Measurements from ENCODE around the gene LIX1L. TPM values are rescaled to one million over a fixed set of nuclear protein-coding genes. Genes with fewer than 3 reads are reported as not detected.

Gene LIX1L
- total and polyA plus RNA-seq, 2 of the 13 experiments (the other 11 are each of a cell fraction or from before 2014, with no cell fraction given): 8.1 to 24.9 TPM

DNA sequence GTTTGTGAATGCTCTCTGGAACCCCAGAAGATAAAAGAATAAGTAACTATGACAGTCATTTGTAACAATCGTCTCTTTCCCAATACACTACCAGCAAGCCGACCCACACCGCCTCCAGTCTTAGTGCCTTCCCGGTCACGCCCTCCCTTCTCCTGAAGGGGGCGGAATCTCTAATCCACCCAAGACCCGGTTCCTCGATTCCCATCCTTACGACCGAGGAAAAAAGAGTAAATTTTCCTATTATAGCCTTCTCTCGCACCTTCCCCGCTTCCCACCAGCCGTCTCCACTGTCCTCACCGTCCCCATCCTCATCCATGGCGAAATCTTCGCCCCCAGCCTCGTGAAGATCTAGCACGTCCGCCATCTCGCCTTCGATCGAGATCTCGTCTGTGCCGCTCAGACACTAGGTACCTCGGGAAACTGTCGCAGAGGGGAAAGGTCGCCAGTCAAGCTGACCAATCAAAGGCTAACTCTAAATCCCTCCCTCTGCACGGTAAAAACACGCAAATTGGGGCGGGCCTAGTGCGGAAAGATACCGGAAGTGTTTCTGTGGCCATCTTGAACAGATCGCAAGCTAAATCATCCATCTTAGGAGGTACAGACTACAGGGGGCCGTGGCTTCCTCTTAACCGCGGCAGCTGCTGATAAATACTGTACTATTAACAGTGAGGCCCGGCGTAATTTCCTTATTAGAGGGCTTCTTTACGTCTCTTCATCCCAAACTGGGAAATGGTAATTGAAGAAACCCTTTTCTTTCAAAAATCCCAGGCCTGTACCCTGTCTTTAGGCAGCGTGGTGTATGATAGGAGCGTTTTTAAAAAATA is 30.5 kb downstream of the LIX1L start, which contains the start of gene RBM8A (continued):
- TF ChIP-seq ZIK1 (CRISPR knock-in tag; IDR thresholded peaks at IDR 0.05; ENCODE audit: borderline replicate concordance, low read depth): 0 out of 2 replicates have a peak, but pooled peaks have one; percentile 31
- TF ChIP-seq ZNF296 (CRISPR knock-in tag; conservative IDR thresholded peaks at IDR 0.05): no peak
- no peak for TF ChIP-seq GFI1 (CRISPR knock-in tag; IDR thresholded peaks at IDR 0.05; ENCODE audit: borderline replicate concordance)
- 0 out of 2 replicates have a peak, but pooled peaks have one; percentile 64 for TF ChIP-seq NFRKB (IDR thresholded peaks at IDR 0.05)
- peak; percentile 33; the same call in 1 of the 2 replicates for TF ChIP-seq NR2F2 (IDR thresholded peaks at IDR 0.05; ENCODE audit: borderline replicate concordance, low read depth)
- TF ChIP-seq RFX5 (IDR thresholded peaks at IDR 0.05; ENCODE audit: low read depth, low read length): no peak
- TF ChIP-seq ELF1 (CRISPR knock-in tag; IDR thresholded peaks at IDR 0.05): peak; percentile 91
- TF ChIP-seq, protein P1, sequence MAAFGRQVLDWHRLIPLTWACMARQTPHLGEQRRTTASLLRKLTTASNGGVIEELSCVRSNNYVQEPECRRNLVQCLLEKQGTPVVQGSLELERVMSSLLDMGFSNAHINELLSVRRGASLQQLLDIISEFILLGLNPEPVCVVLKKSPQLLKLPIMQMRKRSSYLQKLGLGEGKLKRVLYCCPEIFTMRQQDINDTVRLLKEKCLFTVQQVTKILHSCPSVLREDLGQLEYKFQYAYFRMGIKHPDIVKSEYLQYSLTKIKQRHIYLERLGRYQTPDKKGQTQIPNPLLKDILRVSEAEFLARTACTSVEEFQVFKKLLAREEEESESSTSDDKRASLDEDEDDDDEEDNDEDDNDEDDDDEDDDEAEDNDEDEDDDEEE (CRISPR knock-in tag; IDR thresholded peaks at IDR 0.05): no peak
- no peak for TF ChIP-seq WIZ (CRISPR knock-in tag; IDR thresholded peaks at IDR 0.05)
- no peak for TF ChIP-seq ZSCAN12 (CRISPR knock-in tag; IDR thresholded peaks at IDR 0.05)
- peak; percentile 62; the same call in 1 of the 2 replicates for TF ChIP-seq MIXL1 (CRISPR knock-in tag; IDR thresholded peaks at IDR 0.05)
- no peak for TF ChIP-seq ZFP36L2 (CRISPR knock-in tag; IDR thresholded peaks at IDR 0.05)
- TF ChIP-seq, protein P2, sequence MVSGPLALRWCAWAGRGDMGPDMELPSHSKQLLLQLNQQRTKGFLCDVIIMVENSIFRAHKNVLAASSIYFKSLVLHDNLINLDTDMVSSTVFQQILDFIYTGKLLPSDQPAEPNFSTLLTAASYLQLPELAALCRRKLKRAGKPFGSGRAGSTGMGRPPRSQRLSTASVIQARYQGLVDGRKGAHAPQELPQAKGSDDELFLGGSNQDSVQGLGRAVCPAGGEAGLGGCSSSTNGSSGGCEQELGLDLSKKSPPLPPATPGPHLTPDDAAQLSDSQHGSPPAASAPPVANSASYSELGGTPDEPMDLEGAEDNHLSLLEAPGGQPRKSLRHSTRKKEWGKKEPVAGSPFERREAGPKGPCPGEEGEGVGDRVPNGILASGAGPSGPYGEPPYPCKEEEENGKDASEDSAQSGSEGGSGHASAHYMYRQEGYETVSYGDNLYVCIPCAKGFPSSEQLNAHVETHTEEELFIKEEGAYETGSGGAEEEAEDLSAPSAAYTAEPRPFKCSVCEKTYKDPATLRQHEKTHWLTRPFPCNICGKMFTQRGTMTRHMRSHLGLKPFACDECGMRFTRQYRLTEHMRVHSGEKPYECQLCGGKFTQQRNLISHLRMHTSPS (CRISPR knock-in tag; IDR thresholded peaks at IDR 0.05; ENCODE audit: low read depth): no peak
- TF ChIP-seq, protein P3, sequence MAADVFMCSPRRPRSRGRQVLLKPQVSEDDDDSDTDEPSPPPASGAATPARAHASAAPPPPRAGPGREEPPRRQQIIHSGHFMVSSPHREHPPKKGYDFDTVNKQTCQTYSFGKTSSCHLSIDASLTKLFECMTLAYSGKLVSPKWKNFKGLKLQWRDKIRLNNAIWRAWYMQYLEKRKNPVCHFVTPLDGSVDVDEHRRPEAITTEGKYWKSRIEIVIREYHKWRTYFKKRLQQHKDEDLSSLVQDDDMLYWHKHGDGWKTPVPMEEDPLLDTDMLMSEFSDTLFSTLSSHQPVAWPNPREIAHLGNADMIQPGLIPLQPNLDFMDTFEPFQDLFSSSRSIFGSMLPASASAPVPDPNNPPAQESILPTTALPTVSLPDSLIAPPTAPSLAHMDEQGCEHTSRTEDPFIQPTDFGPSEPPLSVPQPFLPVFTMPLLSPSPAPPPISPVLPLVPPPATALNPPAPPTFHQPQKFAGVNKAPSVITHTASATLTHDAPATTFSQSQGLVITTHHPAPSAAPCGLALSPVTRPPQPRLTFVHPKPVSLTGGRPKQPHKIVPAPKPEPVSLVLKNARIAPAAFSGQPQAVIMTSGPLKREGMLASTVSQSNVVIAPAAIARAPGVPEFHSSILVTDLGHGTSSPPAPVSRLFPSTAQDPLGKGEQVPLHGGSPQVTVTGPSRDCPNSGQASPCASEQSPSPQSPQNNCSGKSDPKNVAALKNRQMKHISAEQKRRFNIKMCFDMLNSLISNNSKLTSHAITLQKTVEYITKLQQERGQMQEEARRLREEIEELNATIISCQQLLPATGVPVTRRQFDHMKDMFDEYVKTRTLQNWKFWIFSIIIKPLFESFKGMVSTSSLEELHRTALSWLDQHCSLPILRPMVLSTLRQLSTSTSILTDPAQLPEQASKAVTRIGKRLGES (CRISPR knock-in tag; IDR thresholded peaks at IDR 0.05; ENCODE audit: borderline replicate concordance): no peak
- no peak for TF ChIP-seq SATB2 (CRISPR knock-in tag; IDR thresholded peaks at IDR 0.05)
- TF ChIP-seq, protein P4, sequence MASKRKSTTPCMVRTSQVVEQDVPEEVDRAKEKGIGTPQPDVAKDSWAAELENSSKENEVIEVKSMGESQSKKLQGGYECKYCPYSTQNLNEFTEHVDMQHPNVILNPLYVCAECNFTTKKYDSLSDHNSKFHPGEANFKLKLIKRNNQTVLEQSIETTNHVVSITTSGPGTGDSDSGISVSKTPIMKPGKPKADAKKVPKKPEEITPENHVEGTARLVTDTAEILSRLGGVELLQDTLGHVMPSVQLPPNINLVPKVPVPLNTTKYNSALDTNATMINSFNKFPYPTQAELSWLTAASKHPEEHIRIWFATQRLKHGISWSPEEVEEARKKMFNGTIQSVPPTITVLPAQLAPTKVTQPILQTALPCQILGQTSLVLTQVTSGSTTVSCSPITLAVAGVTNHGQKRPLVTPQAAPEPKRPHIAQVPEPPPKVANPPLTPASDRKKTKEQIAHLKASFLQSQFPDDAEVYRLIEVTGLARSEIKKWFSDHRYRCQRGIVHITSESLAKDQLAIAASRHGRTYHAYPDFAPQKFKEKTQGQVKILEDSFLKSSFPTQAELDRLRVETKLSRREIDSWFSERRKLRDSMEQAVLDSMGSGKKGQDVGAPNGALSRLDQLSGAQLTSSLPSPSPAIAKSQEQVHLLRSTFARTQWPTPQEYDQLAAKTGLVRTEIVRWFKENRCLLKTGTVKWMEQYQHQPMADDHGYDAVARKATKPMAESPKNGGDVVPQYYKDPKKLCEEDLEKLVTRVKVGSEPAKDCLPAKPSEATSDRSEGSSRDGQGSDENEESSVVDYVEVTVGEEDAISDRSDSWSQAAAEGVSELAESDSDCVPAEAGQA (IDR thresholded peaks at IDR 0.05; ENCODE audit: low read depth): no peak
- TF ChIP-seq, protein P4 (CRISPR knock-in tag; IDR thresholded peaks at IDR 0.05; ENCODE audit: borderline replicate concordance): no peak
- TF ChIP-seq SMAD1 (CRISPR knock-in tag; IDR thresholded peaks at IDR 0.05; ENCODE audit: borderline replicate concordance, low read depth): no peak

Data from HepG2 (cell line).